PC-3 (cell line): ENCODE measurements around the gene BTN1A1.

ENCODE experiments used
- CTCF ChIP-seq: fragments of 300-600 bp; sonication (generic); conservative IDR thresholded peaks from 2 replicates; pipeline ENCODE4 v1.5.1; 2017; ENCODE audit warnings: antibody characterized with exemption, low read depth, mild to moderate bottlenecking, low read length
- EZH2phosphoT487 ChIP-seq: fragments of 300-600 bp; sonication (generic); IDR thresholded peaks from 2 replicates; pipeline ENCODE4 v1.6.1; 2018; ENCODE audit warnings: mild to moderate bottlenecking, antibody characterized with exemption, low read length, borderline replicate concordance

GRCh38 chr6:26494117-26494516 lies 6.0 kb upstream of the BTN1A1 start:
- no peak for TF ChIP-seq CTCF
- no peak for TF ChIP-seq EZH2phosphoT487
